B cell (primary cell): ENCODE measurements around the gene UFSP2. TPM values are rescaled to one million over a fixed set of nuclear protein-coding genes. Genes with fewer than 3 reads are reported as not detected.

ENCODE experiments used
- ATAC-seq: fragments of 200-7000 bp; cut with Tn5 transposase; one replicate; pipeline ENCODE4 v1.10.0; 2021; ENCODE audit warnings: low read depth, mild to moderate bottlenecking, moderate number of reproducible peaks, moderate library complexity
- CTCF ChIA-PET: fragments of 350-600 bp; sonication (Branson Sonifier 250); formaldehyde crosslinking; loops from one replicate; lab custom pipeline; 2021; ENCODE audit warnings: antibody characterized with exemption, inconsistent platforms; lab: Charles Lee
- POLR2A ChIA-PET: fragments of 350-600 bp; sonication (Branson Sonifier 250); formaldehyde crosslinking; loops from one replicate; lab custom pipeline; 2021; ENCODE audit warnings: antibody characterized with exemption; lab: Charles Lee
- DNase-seq: peaks from one replicate; pipeline ENCODE4 v3.0.0; 2013
- H2AFZ ChIP-seq: 2 replicates; pipeline ENCODE4 v1.6.1; 2012; ENCODE audit warnings: mild to moderate bottlenecking, low read depth, low read length; ENCODE audit not compliant: insufficient read depth, poor library complexity, severe bottlenecking
- H3K27ac ChIP-seq, 2 donors: 1 replicate in 1 of 2; 2 replicates in 1 of 2; pipeline ENCODE4 v1.5.1; 2012 to 2013; ENCODE audit warnings: low read length in 2 of 2, mild to moderate bottlenecking in 2 of 2, moderate library complexity in 1 of 2
- H3K27me3 ChIP-seq, 4 experiments: fragments of 200-600 bp in 1 of 4; sonication (generic) in 1 of 4; replicated peaks in 1 of 4; 1 replicate in 2 of 4; 2 replicates in 2 of 4; pipeline versions ENCODE4 v1.6.1 to v1.7.0; 2013 to 2016; ENCODE audit warnings: low read length in 3 of 4, mild to moderate bottlenecking in 2 of 4, mixed read lengths in 1 of 4, moderate library complexity in 1 of 4; ENCODE audit not compliant: insufficient read depth in 4 of 4, control insufficient read depth in 3 of 4; ENCODE audit errors: control extremely low read depth in 1 of 4
- H3K36me3 ChIP-seq, 2 experiments: replicated peaks in 1 of 2; 1 replicate in 1 of 2; 2 replicates in 1 of 2; pipeline versions ENCODE4 v1.6.1 to v1.7.1; 2013; ENCODE audit warnings: low read length in 1 of 2; ENCODE audit not compliant: insufficient read depth in 2 of 2, control insufficient read depth in 1 of 2; ENCODE audit errors: control extremely low read depth in 1 of 2, extremely low read depth in 1 of 2
- H3K4me1 ChIP-seq, 2 donors: fragments of 200-600 bp in 1 of 2; sonication (generic) in 1 of 2; 1 replicate in 1 of 2; 2 replicates in 1 of 2; pipeline versions ENCODE4 v1.5.1 to v1.6.1; 2013 to 2017; ENCODE audit warnings: low read length in 2 of 2; ENCODE audit not compliant: control insufficient read depth in 2 of 2, insufficient read depth in 2 of 2
- H3K4me2 ChIP-seq: replicated peaks from 2 replicates; pipeline ENCODE3; 2012; ENCODE audit warnings: mild to moderate bottlenecking, low read depth, low read length; ENCODE audit not compliant: poor library complexity, severe bottlenecking
- H3K4me3 ChIP-seq, 5 experiments: fragments of 200-600 bp in 1 of 5; sonication (generic) in 1 of 5; 1 replicate in 3 of 5; 2 replicates in 2 of 5; pipeline versions ENCODE4 v1.5.1 to v1.7.0; 2011 to 2016; ENCODE audit warnings: low read length in 4 of 5, mild to moderate bottlenecking in 4 of 5, low read depth in 2 of 5, control low read depth in 1 of 5, moderate library complexity in 1 of 5; ENCODE audit not compliant: insufficient read depth in 1 of 5; ENCODE audit errors: control extremely low read depth in 1 of 5, extremely low read depth in 1 of 5
- H3K79me2 ChIP-seq: fragments of 200-600 bp; sonication (generic); one replicate; pipeline ENCODE4 v1.6.0; 2016; ENCODE audit warnings: low read length; ENCODE audit not compliant: control insufficient read depth, insufficient read depth
- H3K9ac ChIP-seq: fragments of 200-600 bp; sonication (generic); 2 replicates; pipeline ENCODE4 v1.6.1; 2017; ENCODE audit warnings: mild to moderate bottlenecking, low read length, moderate library complexity
- H3K9me3 ChIP-seq, 3 donors: one replicate each; pipeline versions ENCODE4 v1.6.1 to v1.7.1; 2013; ENCODE audit warnings: low read length in 2 of 3; ENCODE audit not compliant: control insufficient read depth in 2 of 3, insufficient read depth in 1 of 3; ENCODE audit errors: control extremely low read depth in 1 of 3
- H4K20me1 ChIP-seq: 2 replicates; pipeline ENCODE4 v1.6.0; 2012; ENCODE audit warnings: mild to moderate bottlenecking, low read length; ENCODE audit not compliant: insufficient read depth, control insufficient read depth, poor library complexity, severe bottlenecking
- H3K27ac Mint-ChIP-seq: one replicate; pipeline ENCODE4 v1.8.0; 2021; ENCODE audit warnings: mixed read lengths
- H3K27me3 Mint-ChIP-seq: one replicate; pipeline ENCODE4 v1.8.0; 2021; ENCODE audit warnings: mixed read lengths
- H3K4me1 Mint-ChIP-seq: one replicate; pipeline ENCODE4 v1.8.0; 2021; ENCODE audit warnings: mixed read lengths
- H3K4me3 Mint-ChIP-seq: one replicate; pipeline ENCODE4 v1.8.0; 2021; ENCODE audit warnings: mixed read lengths
- H3K9me3 Mint-ChIP-seq: one replicate; pipeline ENCODE4 v1.8.0; 2022; ENCODE audit warnings: mixed read lengths; ENCODE audit not compliant: insufficient read depth
- EZH2 ChIP-seq: IDR thresholded peaks from 2 replicates; pipeline ENCODE4 v1.6.1; 2012; ENCODE audit warnings: borderline replicate concordance, low read depth, mild to moderate bottlenecking, moderate library complexity, low read length; ENCODE audit not compliant: insufficient read depth, poor library complexity, severe bottlenecking
- WGBS: methylation state at CpG from one replicate; pipeline ENCODE4 v1.1.5; 2013; ENCODE audit warnings: missing lambda C conversion rate; ENCODE audit not compliant: insufficient coverage; 5-methylcytosine and 5-hydroxymethylcytosine counted together
- intact Hi-C: fragments of 100-400 bp; cut with micrococcal nuclease; formaldehyde crosslinking; loops from one replicate; pipeline ENCODE4 v1.10.0; 2022
- polyA plus RNA-seq: library from polyadenylated mRNA; depleted of rRNA; stranded (reverse); fragments of >200 nt; gene quantifications from 2 replicates; pipeline ENCODE4 v1.2.3, GENCODE V29; 2012
- total RNA-seq, 2 donors: library from RNA; stranded (reverse); fragments of 120-200 nt in 1 of 2; gene quantifications; 1 replicate in 1 of 2; 2 replicates in 1 of 2; pipeline versions ENCODE4 v1.2.3 to v1.2.4, GENCODE V29; 2013 to 2022
- TF ChIP-seq, protein P1 (sequence below): fragments of 200-600 bp; IDR thresholded peaks from one replicate; pipeline ENCODE4 v1.8.0; 2022; ENCODE audit warnings: antibody characterized with exemption, mild to moderate bottlenecking

Gene UFSP2
- total and polyA plus RNA-seq, 2 donors (not counting 1 experiment from before 2014, with no cell fraction given), result 9.5 to 20.6 TPM

GRCh38 chr4:185426960-185427688 is 1.4 kb upstream of the UFSP2 start:
- POLR2A ChIA-PET, result interaction anchor here (0.7 kb wide), 4 partner anchors 34 to 890 kb away, joined by 3 to 17 read pairs (median 6); no protein-coding TSS in a partner anchor
- H3K27ac Mint-ChIP-seq, result peak overlapping the region; percentile 79
- H3K4me3 Mint-ChIP-seq, result peak overlapping the region; percentile 56
- intact Hi-C loops, result loop anchor here (10.0 kb wide), 1 partner anchor 1922 kb away; the partner anchor contains the start of gene ING2
- peaks cover 15% of the 10 kb centered on the region for H3K4me1 Mint-ChIP-seq
- Histone ChIP-seq H3K9ac (no peak overlapping the region), H3K36me3 (peaks cover 0 to under 1% of the 10 kb centered on the region in 2 experiments), H2AFZ (no peak overlapping the region), H3K4me3 (no peak overlapping the region), H3K4me2 (no peak overlapping the region), H3K9me3 (no peaks in the 10 kb centered on the region), H3K27me3 (peaks cover 0 to 2% (median 0%) of the 10 kb centered on the region in 4 experiments), H3K79me2 (peaks cover 30% of the 10 kb centered on the region), H4K20me1 (no peaks in the 10 kb centered on the region), H3K27ac (no peak overlapping the region), H3K4me1 (peaks cover 13% of the 10 kb centered on the region in 2 donors)
- 95% methylated on average over 11 of the region's 22 CpGs for WGBS
- CTCF ChIA-PET, result interaction anchor here (0.7 to 4.3 kb wide), 4 partner anchors 38 to 977 kb away, joined by 3 to 31 read pairs (median 3); no protein-coding TSS in a partner anchor
- peak; percentile 19 for DNase-seq
- H3K9me3 Mint-ChIP-seq, result no peaks in the 10 kb centered on the region
- no peak for ATAC-seq
- TF ChIP-seq, protein P1, sequence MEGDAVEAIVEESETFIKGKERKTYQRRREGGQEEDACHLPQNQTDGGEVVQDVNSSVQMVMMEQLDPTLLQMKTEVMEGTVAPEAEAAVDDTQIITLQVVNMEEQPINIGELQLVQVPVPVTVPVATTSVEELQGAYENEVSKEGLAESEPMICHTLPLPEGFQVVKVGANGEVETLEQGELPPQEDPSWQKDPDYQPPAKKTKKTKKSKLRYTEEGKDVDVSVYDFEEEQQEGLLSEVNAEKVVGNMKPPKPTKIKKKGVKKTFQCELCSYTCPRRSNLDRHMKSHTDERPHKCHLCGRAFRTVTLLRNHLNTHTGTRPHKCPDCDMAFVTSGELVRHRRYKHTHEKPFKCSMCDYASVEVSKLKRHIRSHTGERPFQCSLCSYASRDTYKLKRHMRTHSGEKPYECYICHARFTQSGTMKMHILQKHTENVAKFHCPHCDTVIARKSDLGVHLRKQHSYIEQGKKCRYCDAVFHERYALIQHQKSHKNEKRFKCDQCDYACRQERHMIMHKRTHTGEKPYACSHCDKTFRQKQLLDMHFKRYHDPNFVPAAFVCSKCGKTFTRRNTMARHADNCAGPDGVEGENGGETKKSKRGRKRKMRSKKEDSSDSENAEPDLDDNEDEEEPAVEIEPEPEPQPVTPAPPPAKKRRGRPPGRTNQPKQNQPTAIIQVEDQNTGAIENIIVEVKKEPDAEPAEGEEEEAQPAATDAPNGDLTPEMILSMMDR, result no peak
- TF ChIP-seq EZH2, result no peak
- H3K27me3 Mint-ChIP-seq, result peaks cover 4% of the 10 kb centered on the region
